Ascending aorta (tissue), 2 donors: ENCODE results near the gene TIMM10. TPM values are rescaled to one million over a fixed set of nuclear protein-coding genes. Genes with fewer than 3 reads are reported as not detected.
A peak's percentile ranks its signal among the peaks of the same experiment; 100 is the strongest.
"Not testable (repeated sequence)": the region's sequence is repeated elsewhere in the genome, so short reads cannot be mapped to it uniquely, and the experiment has no call there.

Source experiments
- DNase-seq, 2 donors: peaks; one replicate each; pipeline ENCODE4 v3.0.0-alpha.2; 2019; ENCODE audit warnings: low spot score in 2 of 2
- H3K27ac ChIP-seq, 2 donors: fragments of 200-600 bp; sonication (generic); one replicate each; pipeline ENCODE4 v1.5.1; 2016 to 2017; ENCODE audit warnings: mild to moderate bottlenecking in 1 of 2
- H3K27me3 ChIP-seq: fragments of 200-600 bp; sonication (generic); one replicate; pipeline ENCODE4 v1.5.1; 2017
- H3K36me3 ChIP-seq, 2 donors: fragments of 200-600 bp; sonication (generic); one replicate each; pipeline ENCODE4 v1.5.1; 2016
- H3K4me1 ChIP-seq, 2 donors: fragments of 200-600 bp; sonication (generic); one replicate each; pipeline ENCODE4 v1.5.1; 2016 to 2017; ENCODE audit warnings: mild to moderate bottlenecking in 1 of 2
- H3K4me3 ChIP-seq, 2 donors: fragments of 200-600 bp; sonication (generic); one replicate each; pipeline ENCODE4 v1.5.1; 2016 to 2017; ENCODE audit warnings: mild to moderate bottlenecking in 1 of 2
- H3K9me3 ChIP-seq, 2 donors: fragments of 200-600 bp; sonication (generic); one replicate each; pipeline ENCODE4 v1.5.1; 2016
- CTCF ChIP-seq, 3 experiments: fragments of 200-600 bp in 2 of 3; fragments of 450-650 bp in 1 of 3; sonication (generic) in 2 of 3; IDR thresholded peaks; one replicate each; pipeline ENCODE4 v1.5.1; 2016 to 2019; ENCODE audit warnings: antibody characterized with exemption in 3 of 3, mild to moderate bottlenecking in 1 of 3, moderate library complexity in 1 of 3
- intact Hi-C: fragments of 100-400 bp; cut with DNase I; formaldehyde crosslinking; loops from one replicate; pipeline ENCODE4 v1.15.1; 2023
- total RNA-seq: library from RNA; depleted of rRNA; stranded (reverse); fragments of >200 nt; gene quantifications from one replicate; pipeline ENCODE4 v1.1.0, GENCODE V29; 2016

Gene TIMM10
- total RNA-seq, 1 donor from 2014 or later: not detected

DNA sequence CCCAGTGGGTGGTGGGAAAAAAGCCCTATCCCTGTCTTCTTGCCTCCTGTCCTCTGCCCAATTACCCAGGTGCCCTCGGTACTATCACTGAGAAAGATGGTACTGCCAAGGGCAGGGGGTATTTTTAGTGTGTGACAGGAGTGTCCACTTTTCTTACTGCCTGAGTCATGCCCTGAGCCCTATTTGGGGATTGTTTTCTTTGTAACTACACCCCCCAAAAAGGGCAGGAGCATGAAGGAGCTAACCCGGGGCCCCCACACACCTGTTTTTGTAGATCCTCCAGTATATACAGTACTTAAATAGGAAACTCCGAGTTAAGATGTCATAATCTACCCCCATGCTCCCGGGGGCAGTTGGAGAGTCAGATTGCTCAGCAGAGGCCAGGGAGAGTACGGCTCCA is 10.6 kb upstream of the TIMM10 start:
- no peak overlapping the region for H3K4me3 ChIP-seq
- no peaks in the 10 kb centered on the region for H3K9me3 ChIP-seq
- no peak for DNase-seq
- no peak overlapping the region for H3K27ac ChIP-seq
- H3K4me1 ChIP-seq: no peaks in the 10 kb centered on the region
- intact Hi-C loops: no loop called here
- H3K36me3 ChIP-seq: no peaks in the 10 kb centered on the region
- no peak for TF ChIP-seq CTCF (IDR thresholded peaks at IDR 0.05)
- no peaks in the 10 kb centered on the region for H3K27me3 ChIP-seq

DNA sequence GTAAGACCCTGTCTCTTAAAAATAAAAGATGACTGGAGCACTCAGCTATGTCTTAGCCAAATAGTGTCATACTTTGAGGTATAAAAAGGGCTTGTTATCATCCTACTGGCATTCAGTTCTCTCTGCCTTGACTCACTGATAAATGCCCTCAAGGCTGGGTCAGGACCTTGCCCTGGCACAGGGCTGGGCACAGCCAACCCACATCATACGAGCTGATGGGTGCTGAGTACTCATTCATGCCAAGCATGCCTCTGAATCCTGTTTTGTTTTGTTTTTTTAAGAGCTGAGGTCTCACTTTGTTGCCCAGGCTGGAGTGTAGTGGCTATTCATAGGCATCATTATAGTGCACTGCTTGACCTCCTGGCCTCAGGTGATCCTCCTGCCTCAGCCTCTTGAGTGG is 8.8 kb upstream of the TIMM10 start:
- Histone ChIP-seq H3K4me3 (no peak overlapping the region), H3K27me3 (no peaks in the 10 kb centered on the region), H3K4me1 (no peaks in the 10 kb centered on the region), H3K9me3 (no peaks in the 10 kb centered on the region), H3K36me3 (no peaks in the 10 kb centered on the region), H3K27ac (no peak overlapping the region)
- intact Hi-C loops: no loop called here
- TF ChIP-seq CTCF (IDR thresholded peaks at IDR 0.05): no peak
- no peak for DNase-seq

DNA sequence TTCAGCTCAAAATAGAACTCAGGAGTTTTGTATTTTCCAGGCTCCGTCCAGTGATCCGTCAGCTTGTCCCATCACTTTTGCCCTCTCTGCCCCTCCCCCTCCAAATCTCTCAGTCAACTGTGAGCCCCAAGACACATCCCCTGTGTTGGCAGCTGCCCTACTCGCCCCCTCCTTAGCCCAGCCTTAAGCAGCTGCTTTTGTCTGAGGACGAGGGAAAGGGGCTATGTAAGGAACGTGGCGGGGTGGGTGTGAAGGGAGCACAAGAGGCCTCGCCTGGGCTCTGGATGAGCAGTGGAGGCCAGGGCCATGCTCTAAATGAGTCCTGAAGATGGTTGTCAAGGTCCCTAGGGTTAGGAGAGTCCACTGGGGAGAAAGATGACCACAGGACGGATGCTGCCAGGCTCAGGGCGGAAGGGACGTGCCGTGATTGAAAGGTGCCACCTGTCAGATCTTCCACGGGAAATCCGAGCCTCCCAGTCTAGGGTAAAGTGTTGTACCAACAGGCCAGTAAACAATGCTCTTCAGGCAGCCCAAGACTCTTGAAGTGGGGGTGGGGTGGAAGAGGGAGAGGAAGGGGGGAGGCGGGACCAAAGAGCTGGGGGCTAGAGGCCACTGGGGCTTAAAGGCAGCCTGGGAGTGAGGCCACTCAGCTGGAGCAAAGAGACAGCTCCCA is 6.5 kb upstream of the TIMM10 start, which contains the start of gene SMTNL1:
Gene SMTNL1, plus strand, starts transcription at position 649 of the 673 bp plus-strand sequence. CDS start 5,048 bp downstream, outside the sequence.
- intact Hi-C loops: no loop called here
- Histone ChIP-seq H3K36me3 (no peaks in the 10 kb centered on the region), H3K27me3 (no peaks in the 10 kb centered on the region), H3K27ac (no peak within 1 kb of the TSS), H3K4me1 (no peaks in the 10 kb centered on the region), H3K4me3 (no peak within 1 kb of the TSS), H3K9me3 (no peaks in the 10 kb centered on the region)
- no peak for DNase-seq
- TF ChIP-seq CTCF (IDR thresholded peaks at IDR 0.05): no peak

GRCh38 chr11:57534449-57534848 is 3.9 kb upstream of the TIMM10 start:
- H3K4me3 ChIP-seq, H3K27ac ChIP-seq, DNase-seq, H3K27me3 ChIP-seq, H3K9me3 ChIP-seq, H3K36me3 ChIP-seq: not testable (repeated sequence)
- intact Hi-C loops: loop anchor here (5.0 kb wide), 2 partner anchors 33 to 207 kb away; partner anchors contain the start of gene UBE2L6
- peaks cover 5 to 10% of the 10 kb centered on the region in 2 donors for H3K4me1 ChIP-seq

GRCh38 chr11:57530215-57530595 is 349 bp downstream of the TIMM10 start:
- Histone ChIP-seq H3K4me1 (peaks cover 5 to 12% of the 10 kb centered on the region in 2 donors), H3K4me3 (peak overlapping the region; percentile 67), H3K9me3 (no peaks in the 10 kb centered on the region), H3K27ac (peak overlapping the region; percentile 56 to 63), H3K27me3 (no peaks in the 10 kb centered on the region), H3K36me3 (peaks cover 0 to 3% of the 10 kb centered on the region in 2 donors)
- DNase-seq: no peak
- intact Hi-C loops: loop anchor here (1.0 to 5.0 kb wide), 4 partner anchors 31 to 203 kb away; partner anchors contain the start of genes MED19, TMX2 and UBE2L6
- no peak for TF ChIP-seq CTCF (IDR thresholded peaks at IDR 0.05)

DNA sequence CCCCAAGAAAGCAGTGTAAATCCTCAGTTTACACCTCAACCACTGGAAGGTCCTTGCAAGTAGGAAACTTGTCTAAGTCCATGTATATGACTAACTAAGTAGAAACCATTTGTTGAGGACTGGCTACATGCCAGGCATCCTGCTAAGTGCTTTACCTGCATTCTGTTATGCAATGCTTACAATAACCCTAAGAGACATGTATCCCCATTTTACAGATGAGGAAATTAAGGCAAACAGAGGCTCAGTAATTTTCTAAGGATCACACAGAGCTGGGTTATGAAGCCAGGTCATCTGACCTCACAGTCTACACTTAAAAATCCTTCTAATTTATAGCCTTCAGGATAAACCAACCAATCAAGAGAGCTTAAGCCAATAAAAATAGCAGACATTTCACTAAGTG is 1.5 kb downstream of the TIMM10 start:
- H3K27ac ChIP-seq: no peak overlapping the region
- intact Hi-C loops: loop anchor here (5.0 kb wide), 1 partner anchor 182 kb away; no protein-coding TSS in a partner anchor
- H3K9me3 ChIP-seq: no peaks in the 10 kb centered on the region
- no peak for TF ChIP-seq CTCF (IDR thresholded peaks at IDR 0.05)
- H3K4me3 ChIP-seq: no peak overlapping the region
- H3K27me3 ChIP-seq: no peaks in the 10 kb centered on the region
- H3K4me1 ChIP-seq: peaks cover 5 to 12% of the 10 kb centered on the region in 2 donors
- no peak for DNase-seq
- H3K36me3 ChIP-seq: peaks cover 0 to 3% of the 10 kb centered on the region in 2 donors
